Subcutaneous adipose tissue (tissue), 4 donors: ENCODE data around the gene PBOV1. TPM values are rescaled to one million over a fixed set of nuclear protein-coding genes. Genes with fewer than 3 reads are reported as not detected.

Source experiments
- CTCF ChIP-seq: fragments of 450-650 bp; IDR thresholded peaks from one replicate; pipeline ENCODE4 v1.5.1; 2016; ENCODE audit warnings: low read depth, mild to moderate bottlenecking, control low read depth, antibody characterized with exemption, moderate library complexity
- total RNA-seq, 4 donors: library from RNA; depleted of rRNA; stranded (reverse); fragments of >200 nt; gene quantifications; one replicate each; pipeline ENCODE4 v1.1.0, GENCODE V29; 2016

PBOV1 gene
- total RNA-seq, 4 donors from 2014 or later, result not detected

- no peak for TF ChIP-seq CTCF
Measured at GRCh38 chr6:138204792-138205384, 13.4 kb downstream of the PBOV1 start.

- TF ChIP-seq CTCF, result no peak
Measured at GRCh38 chr6:138204303-138204702, 14.0 kb downstream of the PBOV1 start.

DNA sequence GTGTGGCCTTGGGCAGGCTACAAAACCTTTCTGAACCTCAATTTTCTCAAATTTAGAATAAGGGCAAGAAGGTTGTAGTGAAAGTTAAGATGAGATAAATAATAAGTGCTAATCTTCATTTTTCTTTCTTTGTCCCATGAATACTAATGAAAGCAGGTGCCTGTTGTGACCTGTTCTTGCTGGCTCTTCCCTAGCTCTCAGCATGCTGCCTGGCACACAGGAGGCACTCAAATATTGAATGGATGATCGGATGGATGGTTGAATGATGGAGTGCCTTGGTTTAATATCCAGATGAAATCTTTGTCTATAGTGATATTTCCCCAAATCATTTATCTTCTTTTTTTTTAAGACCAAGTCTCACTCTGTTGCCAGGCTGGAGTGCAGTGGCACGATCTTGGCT, 15.0 kb downstream of the PBOV1 start:
- no peak for TF ChIP-seq CTCF

GRCh38 chr6:138201836-138202235, 16.5 kb downstream of the PBOV1 start:
- TF ChIP-seq CTCF, result no peak

- no peak for TF ChIP-seq CTCF
Measured at GRCh38 chr6:138198430-138199091, 19.7 kb downstream of the PBOV1 start.

GRCh38 chr6:138197570-138197969, 20.7 kb downstream of the PBOV1 start:
- no peak for TF ChIP-seq CTCF

DNA sequence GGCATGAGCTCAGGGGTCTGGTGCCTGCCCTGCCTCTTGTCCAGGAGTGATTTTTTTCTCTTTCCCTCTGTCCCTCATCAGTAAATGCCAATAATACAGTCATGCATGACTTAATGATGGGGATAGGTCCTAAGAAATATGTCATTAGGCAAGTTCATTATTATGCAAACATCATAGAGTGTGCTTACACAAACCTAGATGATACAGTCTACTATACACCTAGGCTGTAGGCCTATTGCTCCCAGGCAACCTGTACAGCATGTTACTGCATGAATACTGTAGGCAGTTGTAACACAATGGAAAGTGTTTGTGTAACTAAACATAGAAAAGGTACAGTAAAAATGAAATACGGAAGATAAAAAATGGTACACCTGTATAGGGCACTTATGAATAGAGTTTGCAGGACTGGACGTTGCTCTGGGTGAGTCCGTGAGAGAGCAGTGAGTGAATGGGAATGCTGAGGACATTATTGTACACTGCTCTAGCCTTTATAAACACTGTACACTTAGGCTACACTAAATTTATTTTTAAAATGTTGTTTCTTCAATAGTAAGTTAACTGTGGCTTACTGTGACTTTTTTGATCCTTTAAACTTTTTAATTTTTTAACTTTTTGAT, 22.1 kb downstream of the PBOV1 start:
- no peak for TF ChIP-seq CTCF
